ENCODE measurements around the gene HACD4. TPM values are rescaled to one million over a fixed set of nuclear protein-coding genes. Genes with fewer than 3 reads are reported as not detected.

The HACD4 gene, protein sequence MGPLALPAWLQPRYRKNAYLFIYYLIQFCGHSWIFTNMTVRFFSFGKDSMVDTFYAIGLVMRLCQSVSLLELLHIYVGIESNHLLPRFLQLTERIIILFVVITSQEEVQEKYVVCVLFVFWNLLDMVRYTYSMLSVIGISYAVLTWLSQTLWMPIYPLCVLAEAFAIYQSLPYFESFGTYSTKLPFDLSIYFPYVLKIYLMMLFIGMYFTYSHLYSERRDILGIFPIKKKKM
- 6.1 and 6.3 TPM in 2 replicates for total RNA-seq

DNA sequence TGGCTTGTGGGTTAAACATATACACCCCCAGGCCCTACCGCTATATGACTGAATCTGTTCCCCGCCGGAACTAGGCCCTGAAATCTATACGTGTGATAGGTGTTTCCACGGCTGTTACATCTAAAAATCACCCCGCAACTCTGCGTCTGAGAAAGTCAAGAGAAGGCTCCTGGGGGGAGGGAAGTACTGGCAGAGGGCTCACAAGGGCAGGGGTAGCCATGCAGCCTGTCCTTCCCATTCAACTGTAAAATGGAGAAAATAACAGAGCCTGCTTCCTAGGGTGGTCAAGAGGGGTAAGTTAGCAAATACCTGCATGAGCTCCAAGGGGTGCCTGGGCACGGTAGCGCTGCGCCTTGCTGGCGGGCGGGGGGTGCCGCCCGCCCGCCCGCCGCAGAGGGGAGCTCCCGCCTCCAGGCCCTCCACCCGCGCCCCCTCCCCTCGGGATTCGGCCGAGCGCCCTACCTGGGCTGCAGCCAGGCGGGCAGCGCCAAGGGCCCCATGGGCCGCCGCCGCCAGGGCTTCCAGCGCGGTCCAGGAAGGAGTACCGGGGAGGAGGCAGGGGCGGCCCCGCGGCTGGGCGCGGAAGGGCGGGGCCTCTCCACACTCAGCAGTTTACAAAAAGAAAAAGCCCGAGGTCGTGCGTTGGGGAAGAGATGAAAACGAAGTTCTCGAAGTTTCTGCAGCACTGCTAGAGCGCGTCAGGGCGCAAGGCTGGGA is at the start of gene HACD4:
HACD4 (minus strand) TSS at position 550 of the 717 bp plus-strand sequence; CDS start at position 500, 50 bp downstream.

DNA sequence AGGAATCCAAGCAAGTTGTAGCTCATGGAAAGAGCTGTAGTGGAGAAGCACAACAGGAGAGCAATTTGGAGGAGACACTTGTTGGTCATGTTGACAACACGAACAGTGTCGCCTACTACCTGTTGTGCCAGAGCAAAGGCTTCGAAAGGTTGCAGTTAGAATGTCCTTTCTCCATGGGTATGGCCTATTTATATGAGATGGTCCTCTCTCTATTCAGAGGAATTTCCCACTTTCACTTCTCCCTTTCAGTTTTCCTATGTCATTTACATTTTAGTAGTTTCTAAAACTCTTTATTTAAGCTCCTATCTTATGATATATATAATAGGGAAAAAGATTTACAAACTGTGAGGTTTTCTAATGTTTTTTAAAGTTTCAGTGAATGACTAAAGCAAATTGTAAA is 46.3 kb upstream of the HACD4 start, which contains the start of gene IFNB1:
IFNB1 (minus strand) TSS at position 162 of the 400 bp plus-strand sequence; CDS start at position 89, 73 bp downstream.

Other genes starting within 250 kb of the HACD4 start
- 0.13 TPM in 1 of 2 replicates, not detected in the other for gene IFNB1, start 46.3 kb upstream of the HACD4 start, total RNA-seq
- gene IFNW1, start 110.2 kb upstream of the HACD4 start, total RNA-seq: not detected in 2 replicates
- gene IFNA21, start 135.0 kb upstream of the HACD4 start, total RNA-seq: not detected in 2 replicates
- gene IFNA4, start 155.9 kb upstream of the HACD4 start, total RNA-seq: not detected in 2 replicates
- gene IFNA7, start 170.6 kb upstream of the HACD4 start, total RNA-seq: not detected in 2 replicates
- not detected in 2 replicates for gene IFNA10, start 175.5 kb upstream of the HACD4 start, total RNA-seq
- gene IFNA16, start 185.7 kb upstream of the HACD4 start, total RNA-seq: not detected in 2 replicates
- gene IFNA17, start 196.6 kb upstream of the HACD4 start, total RNA-seq: not detected in 2 replicates
- not detected in 2 replicates for gene IFNA14, start 208.4 kb upstream of the HACD4 start, total RNA-seq